Measurements from ENCODE around the gene MAP7. TPM values are rescaled to one million over a fixed set of nuclear protein-coding genes. Genes with fewer than 3 reads are reported as not detected.

The MAP7 gene
- total RNA-seq, 1 donor from 2014 or later: 0.77 TPM

DNA sequence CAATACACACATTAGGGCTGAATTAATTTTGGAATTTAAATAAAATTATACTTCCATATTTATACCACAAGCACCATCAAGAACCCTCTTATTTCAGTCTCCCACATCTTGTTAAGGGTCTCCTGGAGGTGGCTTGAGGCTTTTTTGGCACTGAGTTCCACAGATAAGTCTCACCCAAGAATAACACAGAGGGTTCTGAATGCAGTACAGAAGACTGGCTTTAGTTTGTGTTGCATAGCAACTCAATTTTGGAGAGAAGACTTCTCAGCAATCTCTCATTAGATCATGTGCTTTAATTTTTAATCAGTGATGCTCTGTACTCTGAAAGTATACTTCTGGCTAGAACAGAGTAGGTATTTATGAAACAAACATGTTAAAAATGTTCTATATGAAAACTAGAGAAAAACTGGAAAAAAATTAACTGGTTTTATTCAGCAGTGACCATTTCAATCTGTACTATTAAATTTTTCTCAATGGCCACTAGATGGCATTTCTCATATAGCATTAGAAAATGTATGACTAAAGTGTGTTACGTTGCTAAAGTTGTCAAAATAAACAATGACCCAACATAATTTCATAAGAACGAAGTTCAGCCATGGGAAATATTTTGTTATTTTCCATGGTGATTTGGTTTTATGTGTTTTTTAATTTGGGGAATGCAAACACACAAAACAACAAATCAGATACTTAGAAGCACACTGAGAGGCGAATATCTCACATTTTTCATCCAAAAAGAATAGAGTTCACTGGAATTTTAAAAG, 32.7 kb upstream of the MAP7 start:
- H3K9me3 Mint-ChIP-seq (ENCODE audit: low read depth): no peaks in the 10 kb centered on the region
- H3K36me3 Mint-ChIP-seq (ENCODE audit: low read depth): no peaks in the 10 kb centered on the region
- DNase-seq (ENCODE audit: low spot score): no peak
- H3K27ac Mint-ChIP-seq (ENCODE audit: unreplicated experiment): peak overlapping the region; percentile 84
- no peaks in the 10 kb centered on the region for H3K27me3 Mint-ChIP-seq (ENCODE audit: low read depth)
- TF ChIP-seq CTCF (IDR thresholded peaks at IDR 0.05): peak; percentile 90
- H3K4me3 Mint-ChIP-seq (ENCODE audit: unreplicated experiment): no peak overlapping the region
- H3K4me1 Mint-ChIP-seq (ENCODE audit: low read depth): peaks cover 28% of the 10 kb centered on the region

DNA sequence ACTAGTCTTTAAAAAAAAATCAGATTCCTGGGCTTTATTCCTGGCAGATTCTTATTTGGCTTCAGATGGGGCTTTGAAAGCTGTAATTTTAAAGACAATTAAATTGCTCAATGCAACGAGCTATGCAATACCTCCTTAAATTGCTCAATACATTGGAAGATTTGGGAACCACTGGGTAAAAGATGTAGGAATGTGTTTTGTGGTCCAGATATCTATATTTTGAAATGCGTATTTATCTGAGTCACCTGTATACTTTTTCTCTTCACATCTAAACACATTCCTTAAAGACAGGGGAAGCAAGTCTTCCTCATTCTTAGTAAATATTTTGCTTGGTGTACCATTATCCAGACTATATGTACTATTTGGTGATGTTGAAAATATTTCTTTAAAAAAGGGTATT, 29.6 kb upstream of the MAP7 start:
- TF ChIP-seq CTCF (IDR thresholded peaks at IDR 0.05): no peak
- Mint-ChIP-seq H3K27me3 (ENCODE audit: low read depth) (no peaks in the 10 kb centered on the region), H3K36me3 (ENCODE audit: low read depth) (peaks cover 5% of the 10 kb centered on the region), H3K4me3 (ENCODE audit: unreplicated experiment) (no peak overlapping the region), H3K27ac (ENCODE audit: unreplicated experiment) (no peak overlapping the region), H3K4me1 (ENCODE audit: low read depth) (peaks cover 15% of the 10 kb centered on the region), H3K9me3 (ENCODE audit: low read depth) (no peaks in the 10 kb centered on the region)
- no peak for DNase-seq (ENCODE audit: low spot score)

- no peak for TF ChIP-seq CTCF (IDR thresholded peaks at IDR 0.05)
- Mint-ChIP-seq H3K4me3 (ENCODE audit: unreplicated experiment) (no peak overlapping the region), H3K27ac (ENCODE audit: unreplicated experiment) (no peak overlapping the region), H3K4me1 (ENCODE audit: low read depth) (no peaks in the 10 kb centered on the region), H3K36me3 (ENCODE audit: low read depth) (peaks cover 8% of the 10 kb centered on the region), H3K27me3 (ENCODE audit: low read depth) (no peaks in the 10 kb centered on the region), H3K9me3 (ENCODE audit: low read depth) (peaks cover under 1% of the 10 kb centered on the region)
- no peak for DNase-seq (ENCODE audit: low spot score)
These were observed 26.6 kb upstream of the MAP7 start for GRCh38 chr6:136576821-136577220.

- no peak for TF ChIP-seq CTCF (IDR thresholded peaks at IDR 0.05)
- Mint-ChIP-seq H3K27ac (ENCODE audit: unreplicated experiment) (no peak overlapping the region), H3K9me3 (ENCODE audit: low read depth) (peaks cover 10% of the 10 kb centered on the region), H3K36me3 (ENCODE audit: low read depth) (peaks cover 13% of the 10 kb centered on the region), H3K4me3 (ENCODE audit: unreplicated experiment) (no peak overlapping the region), H3K4me1 (ENCODE audit: low read depth) (no peaks in the 10 kb centered on the region), H3K27me3 (ENCODE audit: low read depth) (no peaks in the 10 kb centered on the region)
- DNase-seq (ENCODE audit: low spot score): no peak
These were observed 21.3 kb upstream of the MAP7 start for GRCh38 chr6:136571496-136571895.

- H3K27me3 Mint-ChIP-seq (ENCODE audit: low read depth): no peaks in the 10 kb centered on the region
- no peak for DNase-seq (ENCODE audit: low spot score)
- peaks cover 10% of the 10 kb centered on the region for H3K9me3 Mint-ChIP-seq (ENCODE audit: low read depth)
- H3K27ac Mint-ChIP-seq (ENCODE audit: unreplicated experiment): no peak overlapping the region
- H3K4me3 Mint-ChIP-seq (ENCODE audit: unreplicated experiment): no peak overlapping the region
- no peaks in the 10 kb centered on the region for H3K4me1 Mint-ChIP-seq (ENCODE audit: low read depth)
- no peak for TF ChIP-seq CTCF (IDR thresholded peaks at IDR 0.05)
- H3K36me3 Mint-ChIP-seq (ENCODE audit: low read depth): peaks cover 13% of the 10 kb centered on the region
These were observed 20.8 kb upstream of the MAP7 start for GRCh38 chr6:136571065-136571464.
